SIG-M5 treated with dmso at 0.1 percent for 504 hours (cell line): ENCODE data around the gene NDST3.
A peak's percentile ranks its signal among the peaks of the same experiment; 100 is the strongest.

ENCODE experiments used
- DNase-seq: peaks from one replicate; lab custom pipeline; 2025; ENCODE audit not compliant: unreplicated experiment; lab: John Stamatoyannopoulos, UW

Gene NDST3

GRCh38 chr4:118173126-118173525, 138.8 kb downstream of the NDST3 start:
- no peak for DNase-seq

GRCh38 chr4:118173956-118174725, 139.9 kb downstream of the NDST3 start:
- DNase-seq: no peak

- no peak for DNase-seq
Observed at GRCh38 chr4:118175506-118175905, 141.2 kb downstream of the NDST3 start.

- no peak for DNase-seq
Observed at GRCh38 chr4:118177126-118177525, 142.8 kb downstream of the NDST3 start.

- DNase-seq: no peak
Observed at GRCh38 chr4:118180776-118181175, 146.5 kb downstream of the NDST3 start.

GRCh38 chr4:118190903-118191302, 156.6 kb downstream of the NDST3 start:
- no peak for DNase-seq

- no peak for DNase-seq
Observed at GRCh38 chr4:118193421-118193820, 159.1 kb downstream of the NDST3 start.

GRCh38 chr4:118206627-118207026, 172.3 kb downstream of the NDST3 start:
- no peak for DNase-seq

- DNase-seq: no peak
Observed at GRCh38 chr4:118213101-118213500, 178.8 kb downstream of the NDST3 start.

- DNase-seq: no peak
Observed at GRCh38 chr4:118215826-118216225, 181.5 kb downstream of the NDST3 start.

- DNase-seq: no peak
Observed at GRCh38 chr4:118221227-118221800, 187.0 kb downstream of the NDST3 start.

GRCh38 chr4:118224243-118224829, 190.1 kb downstream of the NDST3 start:
- peak; percentile 49 for DNase-seq

- DNase-seq: no peak
Observed at GRCh38 chr4:118225511-118225910, 191.2 kb downstream of the NDST3 start.

- no peak for DNase-seq
Observed at GRCh38 chr4:118226311-118227010, 192.2 kb downstream of the NDST3 start.

- DNase-seq: no peak
Observed at GRCh38 chr4:118235566-118236120, 201.4 kb downstream of the NDST3 start.

GRCh38 chr4:118237531-118237930, 203.2 kb downstream of the NDST3 start:
- DNase-seq: no peak

GRCh38 chr4:118249890-118250289, 215.6 kb downstream of the NDST3 start:
- DNase-seq: no peak

- DNase-seq: no peak
Observed at GRCh38 chr4:118254368-118254767, 220.1 kb downstream of the NDST3 start.

- no peak for DNase-seq
Observed at GRCh38 chr4:118259111-118259510, 224.8 kb downstream of the NDST3 start.

- DNase-seq: no peak
Observed at GRCh38 chr4:118260309-118260708, 226.0 kb downstream of the NDST3 start.

GRCh38 chr4:118264096-118264495, 229.8 kb downstream of the NDST3 start:
- no peak for DNase-seq
